ENCODE measurements around the gene UBAC2. TPM values are rescaled to one million over a fixed set of nuclear protein-coding genes. Genes with fewer than 3 reads are reported as not detected.

UBAC2 gene
- total RNA-seq, 1 donor from 2014 or later = 59.8 TPM

GRCh38 chr13:99277629-99278028 lies 77.0 kb downstream of the UBAC2 start:
- H3K27me3 Mint-ChIP-seq (ENCODE audit: low read depth) = no peaks in the 10 kb centered on the region
- peaks cover 6% of the 10 kb centered on the region for H3K36me3 Mint-ChIP-seq (ENCODE audit: low read depth)

GRCh38 chr13:99278200-99278599 lies 77.5 kb downstream of the UBAC2 start:
- H3K36me3 Mint-ChIP-seq (ENCODE audit: low read depth) = peaks cover 6% of the 10 kb centered on the region
- no peak overlapping the region for H3K27ac Mint-ChIP-seq (ENCODE audit: unreplicated experiment)
- no peaks in the 10 kb centered on the region for H3K27me3 Mint-ChIP-seq (ENCODE audit: low read depth)
- TF ChIP-seq, protein P1, sequence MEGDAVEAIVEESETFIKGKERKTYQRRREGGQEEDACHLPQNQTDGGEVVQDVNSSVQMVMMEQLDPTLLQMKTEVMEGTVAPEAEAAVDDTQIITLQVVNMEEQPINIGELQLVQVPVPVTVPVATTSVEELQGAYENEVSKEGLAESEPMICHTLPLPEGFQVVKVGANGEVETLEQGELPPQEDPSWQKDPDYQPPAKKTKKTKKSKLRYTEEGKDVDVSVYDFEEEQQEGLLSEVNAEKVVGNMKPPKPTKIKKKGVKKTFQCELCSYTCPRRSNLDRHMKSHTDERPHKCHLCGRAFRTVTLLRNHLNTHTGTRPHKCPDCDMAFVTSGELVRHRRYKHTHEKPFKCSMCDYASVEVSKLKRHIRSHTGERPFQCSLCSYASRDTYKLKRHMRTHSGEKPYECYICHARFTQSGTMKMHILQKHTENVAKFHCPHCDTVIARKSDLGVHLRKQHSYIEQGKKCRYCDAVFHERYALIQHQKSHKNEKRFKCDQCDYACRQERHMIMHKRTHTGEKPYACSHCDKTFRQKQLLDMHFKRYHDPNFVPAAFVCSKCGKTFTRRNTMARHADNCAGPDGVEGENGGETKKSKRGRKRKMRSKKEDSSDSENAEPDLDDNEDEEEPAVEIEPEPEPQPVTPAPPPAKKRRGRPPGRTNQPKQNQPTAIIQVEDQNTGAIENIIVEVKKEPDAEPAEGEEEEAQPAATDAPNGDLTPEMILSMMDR (conservative IDR thresholded peaks at IDR 0.05) = no peak
- no peak for DNase-seq (ENCODE audit: low read depth, low spot score)
- no peaks in the 10 kb centered on the region for H3K9me3 Mint-ChIP-seq
- no peak overlapping the region for H3K4me3 Mint-ChIP-seq
- H3K4me1 Mint-ChIP-seq = no peaks in the 10 kb centered on the region

More at GRCh38 chr13:99277629-99278028, 77.0 kb downstream of the UBAC2 start:
- DNase-seq (ENCODE audit: low read depth, low spot score) = no peak
- no peaks in the 10 kb centered on the region for H3K9me3 Mint-ChIP-seq
- H3K27ac Mint-ChIP-seq (ENCODE audit: unreplicated experiment) = no peak overlapping the region
- no peaks in the 10 kb centered on the region for H3K4me1 Mint-ChIP-seq
- H3K4me3 Mint-ChIP-seq = no peak overlapping the region
- TF ChIP-seq, protein P1 (conservative IDR thresholded peaks at IDR 0.05) = no peak

GRCh38 chr13:99278843-99279242 lies 78.2 kb downstream of the UBAC2 start:
- no peaks in the 10 kb centered on the region for H3K9me3 Mint-ChIP-seq
- H3K36me3 Mint-ChIP-seq (ENCODE audit: low read depth) = peaks cover 6% of the 10 kb centered on the region
- no peaks in the 10 kb centered on the region for H3K27me3 Mint-ChIP-seq (ENCODE audit: low read depth)
- TF ChIP-seq, protein P1 (conservative IDR thresholded peaks at IDR 0.05) = no peak
- H3K4me3 Mint-ChIP-seq = no peak overlapping the region
- no peak for DNase-seq (ENCODE audit: low read depth, low spot score)
- no peak overlapping the region for H3K27ac Mint-ChIP-seq (ENCODE audit: unreplicated experiment)
- no peaks in the 10 kb centered on the region for H3K4me1 Mint-ChIP-seq

DNA sequence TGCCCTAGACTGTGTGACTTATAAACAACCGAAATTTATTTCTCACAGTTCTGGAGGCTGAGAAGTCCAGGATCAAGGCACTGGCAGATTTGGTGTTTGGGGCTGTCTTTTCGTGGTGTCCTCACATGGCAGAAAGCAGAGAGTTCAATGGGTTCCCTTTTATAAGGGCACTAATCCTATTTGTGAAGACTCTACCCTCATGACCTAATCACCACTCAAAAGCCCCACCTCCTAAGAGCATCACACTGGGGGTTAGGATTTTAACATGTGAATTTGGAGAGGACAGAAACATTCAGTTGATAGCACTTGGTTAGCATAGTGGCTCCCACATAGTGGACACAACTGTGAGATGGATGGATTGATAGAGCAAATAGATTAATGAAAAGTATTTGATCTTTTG lies 79.0 kb downstream of the UBAC2 start:
- Mint-ChIP-seq H3K36me3 (ENCODE audit: low read depth) (peaks cover 6% of the 10 kb centered on the region), H3K9me3 (no peaks in the 10 kb centered on the region), H3K27me3 (ENCODE audit: low read depth) (no peaks in the 10 kb centered on the region), H3K27ac (ENCODE audit: unreplicated experiment) (no peak overlapping the region), H3K4me3 (no peak overlapping the region), H3K4me1 (no peaks in the 10 kb centered on the region)
- DNase-seq (ENCODE audit: low read depth, low spot score) = no peak
- TF ChIP-seq, protein P1 (conservative IDR thresholded peaks at IDR 0.05) = no peak

- TF ChIP-seq, protein P1 (conservative IDR thresholded peaks at IDR 0.05) = no peak
- no peak for DNase-seq (ENCODE audit: low read depth, low spot score)
- no peak overlapping the region for H3K27ac Mint-ChIP-seq (ENCODE audit: unreplicated experiment)
- no peaks in the 10 kb centered on the region for H3K27me3 Mint-ChIP-seq (ENCODE audit: low read depth)
- no peak overlapping the region for H3K4me3 Mint-ChIP-seq
- no peaks in the 10 kb centered on the region for H3K4me1 Mint-ChIP-seq
- peaks cover 6% of the 10 kb centered on the region for H3K36me3 Mint-ChIP-seq (ENCODE audit: low read depth)
- no peaks in the 10 kb centered on the region for H3K9me3 Mint-ChIP-seq
These were observed 79.5 kb downstream of the UBAC2 start for GRCh38 chr13:99280166-99280565.

DNA sequence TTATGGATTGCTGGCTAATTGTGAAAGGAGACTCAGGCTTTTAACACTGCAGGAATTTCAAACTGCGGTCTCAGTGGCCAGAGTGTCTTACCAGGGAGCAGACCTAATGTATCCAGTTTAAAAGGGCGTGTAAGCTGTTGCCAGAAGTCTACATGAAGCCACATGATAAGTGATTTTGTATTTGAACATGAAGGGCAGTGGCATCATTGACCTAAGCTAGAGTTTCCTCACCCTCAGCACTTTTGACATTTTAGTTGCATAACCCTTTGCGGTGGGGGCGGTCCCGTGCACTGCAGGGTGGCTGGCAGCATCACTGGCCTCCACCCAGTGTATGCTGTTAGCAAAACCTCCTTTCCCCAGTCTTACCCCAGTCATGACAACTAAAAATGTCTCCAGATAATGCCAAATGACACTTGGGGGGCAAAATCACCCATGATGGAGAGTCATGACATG lies 81.2 kb downstream of the UBAC2 start:
- H3K27ac Mint-ChIP-seq (ENCODE audit: unreplicated experiment) = no peak overlapping the region
- no peaks in the 10 kb centered on the region for H3K27me3 Mint-ChIP-seq (ENCODE audit: low read depth)
- no peaks in the 10 kb centered on the region for H3K4me1 Mint-ChIP-seq
- TF ChIP-seq, protein P1 (conservative IDR thresholded peaks at IDR 0.05) = no peak
- DNase-seq (ENCODE audit: low read depth, low spot score) = no peak
- no peak overlapping the region for H3K4me3 Mint-ChIP-seq
- H3K9me3 Mint-ChIP-seq = no peaks in the 10 kb centered on the region
- H3K36me3 Mint-ChIP-seq (ENCODE audit: low read depth) = peaks cover 3% of the 10 kb centered on the region

Measured in neural crest cell (in vitro differentiated cells).